CD14-positive monocyte (primary cell): ENCODE data around the gene ANO7. TPM values are rescaled to one million over a fixed set of nuclear protein-coding genes. Genes with fewer than 3 reads are reported as not detected.

Source experiments
- DNase-seq, 3 donors: peaks; one replicate each; pipeline ENCODE4 v3.0.0-alpha.2; 2011 to 2022
- H2AFZ ChIP-seq: 2 replicates; pipeline ENCODE4 v1.6.0; 2012; ENCODE audit warnings: mild to moderate bottlenecking, low read depth, low read length, inconsistent platforms; ENCODE audit not compliant: insufficient read depth, poor library complexity, severe bottlenecking
- H3K27ac ChIP-seq, 2 donors: 1 replicate in 1 of 2; 2 replicates in 1 of 2; pipeline ENCODE4 v1.5.1; 2012 to 2013; ENCODE audit warnings: low read length in 2 of 2, control low read depth in 1 of 2, inconsistent platforms in 1 of 2, low read depth in 1 of 2, mild to moderate bottlenecking in 1 of 2
- H3K27me3 ChIP-seq, 2 donors: one replicate each; pipeline versions ENCODE4 v1.6.0 to v1.6.1; 2011 to 2013; ENCODE audit warnings: low read length in 2 of 2; ENCODE audit not compliant: control insufficient read depth in 2 of 2, insufficient read depth in 2 of 2
- H3K36me3 ChIP-seq, 2 donors: replicated peaks in 1 of 2; 1 replicate in 1 of 2; 2 replicates in 1 of 2; pipeline versions ENCODE4 v1.5.1 to v1.6.1; 2012 to 2013; ENCODE audit warnings: low read length in 2 of 2, control low read depth in 1 of 2, inconsistent platforms in 1 of 2, mild to moderate bottlenecking in 1 of 2; ENCODE audit not compliant: insufficient read depth in 2 of 2, control insufficient read depth in 1 of 2
- H3K4me1 ChIP-seq, 2 donors: 1 replicate in 1 of 2; 2 replicates in 1 of 2; pipeline versions ENCODE4 v1.5.1 to v1.6.1; 2012 to 2013; ENCODE audit warnings: low read length in 2 of 2, control low read depth in 1 of 2, inconsistent platforms in 1 of 2, mild to moderate bottlenecking in 1 of 2, moderate library complexity in 1 of 2; ENCODE audit not compliant: insufficient read depth in 2 of 2, control insufficient read depth in 1 of 2
- H3K4me2 ChIP-seq: replicated peaks from 2 replicates; pipeline ENCODE3; 2012; ENCODE audit warnings: low read length, moderate library complexity, mild to moderate bottlenecking; ENCODE audit not compliant: poor library complexity, severe bottlenecking; ENCODE audit errors: extremely low read depth
- H3K4me3 ChIP-seq, 3 experiments: fragments of 200-600 bp in 1 of 3; sonication (generic) in 1 of 3; replicated peaks in 1 of 3; 1 replicate in 2 of 3; 2 replicates in 1 of 3; pipeline ENCODE4 v1.5.1; 2011 to 2013; ENCODE audit warnings: low read length in 3 of 3, mild to moderate bottlenecking in 3 of 3, control low read depth in 2 of 3, low read depth in 2 of 3, inconsistent platforms in 1 of 3, moderate library complexity in 1 of 3
- H3K79me2 ChIP-seq: 2 replicates; pipeline ENCODE4 v1.6.0; 2012; ENCODE audit warnings: mild to moderate bottlenecking, control low read depth, inconsistent platforms, low read length, moderate library complexity; ENCODE audit not compliant: insufficient read depth
- H3K9ac ChIP-seq: 2 replicates; pipeline ENCODE4 v1.6.0; 2017; ENCODE audit warnings: low read length, mild to moderate bottlenecking; ENCODE audit not compliant: insufficient read depth, poor library complexity, severe bottlenecking
- H3K9me3 ChIP-seq, 2 donors: replicated peaks in 1 of 2; 1 replicate in 1 of 2; 2 replicates in 1 of 2; pipeline versions ENCODE4 v1.5.1 to v1.6.1; 2012 to 2013; ENCODE audit warnings: low read length in 2 of 2, control low read depth in 1 of 2; ENCODE audit not compliant: control insufficient read depth in 1 of 2, insufficient read depth in 1 of 2
- H4K20me1 ChIP-seq: 2 replicates; pipeline ENCODE4 v1.6.0; 2012; ENCODE audit warnings: mild to moderate bottlenecking, low read length, control low read depth, moderate library complexity; ENCODE audit not compliant: insufficient read depth
- H3K27ac Mint-ChIP-seq, 7 donors: one replicate each; pipeline ENCODE4 v1.8.0; 2020; ENCODE audit warnings: mild to moderate bottlenecking in 7 of 7, mixed read lengths in 7 of 7, moderate library complexity in 6 of 7, inconsistent platforms in 2 of 7
- H3K27me3 Mint-ChIP-seq, 3 donors: one replicate each; pipeline ENCODE4 v1.8.0; 2021 to 2022; ENCODE audit warnings: low read depth in 3 of 3, mild to moderate bottlenecking in 3 of 3, mixed read lengths in 3 of 3, moderate library complexity in 3 of 3, inconsistent platforms in 1 of 3
- H3K36me3 Mint-ChIP-seq, 2 donors: one replicate each; pipeline ENCODE4 v1.8.0; 2020; ENCODE audit warnings: mixed read lengths in 2 of 2, inconsistent platforms in 1 of 2, mild to moderate bottlenecking in 1 of 2
- H3K4me1 Mint-ChIP-seq: one replicate; pipeline ENCODE4 v1.8.0; 2020; ENCODE audit warnings: mild to moderate bottlenecking, mixed read lengths
- H3K4me3 Mint-ChIP-seq, 2 donors: one replicate each; pipeline ENCODE4 v1.8.0; 2020; ENCODE audit warnings: mild to moderate bottlenecking in 2 of 2, mixed read lengths in 2 of 2, moderate library complexity in 1 of 2
- H3K9me3 Mint-ChIP-seq, 7 donors: one replicate each; pipeline ENCODE4 v1.8.0; 2020 to 2022; ENCODE audit warnings: mixed read lengths in 7 of 7, mild to moderate bottlenecking in 6 of 7, moderate library complexity in 6 of 7, inconsistent platforms in 2 of 7
- CTCF ChIP-seq: fragments of 200-600 bp; IDR thresholded peaks from one replicate; pipeline ENCODE4 v1.8.0; 2022; ENCODE audit warnings: antibody characterized with exemption, mild to moderate bottlenecking
- WGBS: methylation state at CpG from one replicate; pipeline ENCODE4 v1.1.5; 2013; ENCODE audit warnings: missing lambda C conversion rate; ENCODE audit not compliant: insufficient coverage; 5-methylcytosine and 5-hydroxymethylcytosine counted together
- intact Hi-C, 2 donors: fragments of 100-400 bp; cut with micrococcal nuclease; formaldehyde crosslinking; loops; one replicate each; pipeline versions ENCODE4 v1.15.0 to v1.15.1; 2023
- polyA plus RNA-seq, 3 donors: library from polyadenylated mRNA; depleted of rRNA in 1 of 3; unstranded in 2 of 3; stranded (reverse) in 1 of 3; fragments of 300-500 nt in 2 of 3; fragments of >200 nt in 1 of 3; fragmentation: Illumina TruSeq in 2 of 3; gene quantifications; 1 replicate in 2 of 3; 2 replicates in 1 of 3; pipeline ENCODE4 v1.2.3, GENCODE V29; 2012 to 2021

The ANO7 gene
- polyA plus RNA-seq, 3 donors, result 0.03 TPM; not detected in 2

GRCh38 chr2:241234962-241235740 lies 46.7 kb downstream of the ANO7 start:
- Mint-ChIP-seq H3K9me3 (no peaks in the 10 kb centered on the region), H3K36me3 (peaks cover 99% of the 10 kb centered on the region in 2 donors), H3K27ac (peak overlapping the region in 1 of 7 donors; percentile 60), H3K27me3 (no peaks in the 10 kb centered on the region), H3K4me1 (no peaks in the 10 kb centered on the region), H3K4me3 (no peak overlapping the region)
- Histone ChIP-seq H3K36me3 (peaks cover 100% of the 10 kb centered on the region in 2 donors), H3K27ac (no peak overlapping the region), H3K4me1 (no peaks in the 10 kb centered on the region), H3K9ac (no peak overlapping the region), H3K27me3 (no peaks in the 10 kb centered on the region), H4K20me1 (peaks cover 13% of the 10 kb centered on the region), H3K9me3 (no peaks in the 10 kb centered on the region), H2AFZ (no peak overlapping the region), H3K4me2 (no peak overlapping the region), H3K79me2 (no peaks in the 10 kb centered on the region), H3K4me3 (no peak overlapping the region)
- WGBS, result 87% methylated on average over 16 of the region's 26 CpGs
- intact Hi-C loops, result no loop called here
- TF ChIP-seq CTCF, result no peak
- DNase-seq, result no peak

DNA sequence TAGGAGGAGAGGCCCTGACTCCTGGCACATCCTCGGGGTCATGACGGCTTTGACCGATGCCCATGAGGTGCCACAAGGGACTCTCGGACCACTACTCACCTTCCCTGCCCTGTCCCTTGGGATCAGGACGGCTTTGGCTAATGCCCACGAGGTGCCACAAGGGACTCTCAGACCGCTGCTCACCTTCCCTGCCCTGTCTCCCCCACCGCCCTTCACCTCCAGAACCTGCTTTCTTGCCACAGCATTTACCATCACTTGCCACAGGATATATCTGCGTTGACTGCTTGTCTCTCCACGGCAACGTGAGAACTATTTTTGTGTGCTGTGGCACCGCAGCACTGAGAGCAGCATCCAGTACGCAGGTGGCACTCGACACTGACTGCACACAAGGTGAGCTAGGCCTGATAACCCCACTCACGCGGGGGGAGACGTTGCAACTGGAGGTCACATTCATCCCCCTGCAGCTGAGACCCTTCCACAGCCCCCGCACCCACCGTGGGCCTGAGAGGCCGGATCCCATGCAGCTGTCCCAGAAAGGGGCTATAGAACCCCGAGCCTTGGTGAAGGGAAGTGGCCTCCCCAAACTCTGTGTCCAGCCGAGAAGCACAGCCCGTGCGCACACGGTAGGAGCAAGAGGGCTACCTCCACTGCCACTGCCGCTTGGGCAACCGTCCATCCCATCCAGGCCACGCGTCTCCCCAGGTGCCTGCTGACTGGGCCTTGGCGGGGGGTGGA lies 47.5 kb downstream of the ANO7 start:
- no peak overlapping the region for H3K4me3 ChIP-seq
- H3K36me3 ChIP-seq, result peaks cover 100% of the 10 kb centered on the region in 2 donors
- no peak overlapping the region for H3K9ac ChIP-seq
- no peak overlapping the region for H3K4me2 ChIP-seq
- no peak overlapping the region for H3K27ac ChIP-seq
- Mint-ChIP-seq H3K36me3 (peaks cover 99% of the 10 kb centered on the region in 2 donors), H3K4me1 (no peaks in the 10 kb centered on the region), H3K27ac (peak overlapping the region in 3 of 7 donors; percentile 14 to 72 (median 46)), H3K27me3 (no peaks in the 10 kb centered on the region), H3K9me3 (no peaks in the 10 kb centered on the region), H3K4me3 (no peak overlapping the region)
- H4K20me1 ChIP-seq, result peaks cover 22% of the 10 kb centered on the region
- 97% methylated on average over 24 of the region's 30 CpGs for WGBS
- no peak for TF ChIP-seq CTCF
- no peaks in the 10 kb centered on the region for H3K27me3 ChIP-seq
- no peak overlapping the region for H2AFZ ChIP-seq
- no peak for DNase-seq
- intact Hi-C loops, result no loop called here
- H3K9me3 ChIP-seq, result no peaks in the 10 kb centered on the region
- no peaks in the 10 kb centered on the region for H3K4me1 ChIP-seq
- H3K79me2 ChIP-seq, result no peaks in the 10 kb centered on the region
